Measurements from ENCODE around the gene FMNL2.

Gene FMNL2

DNA sequence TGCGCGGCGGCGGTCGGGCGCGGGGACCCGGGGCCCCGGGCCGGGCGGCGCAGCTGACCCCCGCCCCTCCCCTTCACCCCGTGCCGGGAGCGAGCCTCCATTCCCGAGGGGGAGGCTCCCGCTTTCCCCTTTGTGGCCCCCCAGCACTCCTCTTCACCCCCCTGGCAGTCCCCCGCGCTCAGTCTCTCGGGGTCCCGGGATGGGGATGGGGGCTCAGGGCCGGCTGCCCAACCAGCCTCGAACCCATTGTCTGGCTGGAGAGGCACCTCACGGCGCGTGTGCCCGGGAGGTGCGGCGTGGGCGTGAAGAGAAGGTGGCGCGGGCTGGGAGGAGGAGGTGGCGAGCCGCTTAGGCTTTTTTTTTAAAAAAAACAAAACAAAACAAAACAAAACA, 748 bp downstream of the FMNL2 start:
- Histone ChIP-seq H3K9me3 (ENCODE audit: severe bottlenecking) (no peaks in the 10 kb centered on the region), H3K36me3 (no peaks in the 10 kb centered on the region), H3K27me3 (ENCODE audit: insufficient read depth, low read depth, severe bottlenecking) (no peaks in the 10 kb centered on the region), H3K27ac (peak overlapping the region; percentile 74), H3K4me3 (ENCODE audit: low read depth, low read length) (peak overlapping the region; percentile 92)
- DNase-seq = no peak
- TF ChIP-seq, protein P1, sequence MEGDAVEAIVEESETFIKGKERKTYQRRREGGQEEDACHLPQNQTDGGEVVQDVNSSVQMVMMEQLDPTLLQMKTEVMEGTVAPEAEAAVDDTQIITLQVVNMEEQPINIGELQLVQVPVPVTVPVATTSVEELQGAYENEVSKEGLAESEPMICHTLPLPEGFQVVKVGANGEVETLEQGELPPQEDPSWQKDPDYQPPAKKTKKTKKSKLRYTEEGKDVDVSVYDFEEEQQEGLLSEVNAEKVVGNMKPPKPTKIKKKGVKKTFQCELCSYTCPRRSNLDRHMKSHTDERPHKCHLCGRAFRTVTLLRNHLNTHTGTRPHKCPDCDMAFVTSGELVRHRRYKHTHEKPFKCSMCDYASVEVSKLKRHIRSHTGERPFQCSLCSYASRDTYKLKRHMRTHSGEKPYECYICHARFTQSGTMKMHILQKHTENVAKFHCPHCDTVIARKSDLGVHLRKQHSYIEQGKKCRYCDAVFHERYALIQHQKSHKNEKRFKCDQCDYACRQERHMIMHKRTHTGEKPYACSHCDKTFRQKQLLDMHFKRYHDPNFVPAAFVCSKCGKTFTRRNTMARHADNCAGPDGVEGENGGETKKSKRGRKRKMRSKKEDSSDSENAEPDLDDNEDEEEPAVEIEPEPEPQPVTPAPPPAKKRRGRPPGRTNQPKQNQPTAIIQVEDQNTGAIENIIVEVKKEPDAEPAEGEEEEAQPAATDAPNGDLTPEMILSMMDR (IDR thresholded peaks at IDR 0.05; ENCODE audit: low read depth, low read length) = no peak

DNA sequence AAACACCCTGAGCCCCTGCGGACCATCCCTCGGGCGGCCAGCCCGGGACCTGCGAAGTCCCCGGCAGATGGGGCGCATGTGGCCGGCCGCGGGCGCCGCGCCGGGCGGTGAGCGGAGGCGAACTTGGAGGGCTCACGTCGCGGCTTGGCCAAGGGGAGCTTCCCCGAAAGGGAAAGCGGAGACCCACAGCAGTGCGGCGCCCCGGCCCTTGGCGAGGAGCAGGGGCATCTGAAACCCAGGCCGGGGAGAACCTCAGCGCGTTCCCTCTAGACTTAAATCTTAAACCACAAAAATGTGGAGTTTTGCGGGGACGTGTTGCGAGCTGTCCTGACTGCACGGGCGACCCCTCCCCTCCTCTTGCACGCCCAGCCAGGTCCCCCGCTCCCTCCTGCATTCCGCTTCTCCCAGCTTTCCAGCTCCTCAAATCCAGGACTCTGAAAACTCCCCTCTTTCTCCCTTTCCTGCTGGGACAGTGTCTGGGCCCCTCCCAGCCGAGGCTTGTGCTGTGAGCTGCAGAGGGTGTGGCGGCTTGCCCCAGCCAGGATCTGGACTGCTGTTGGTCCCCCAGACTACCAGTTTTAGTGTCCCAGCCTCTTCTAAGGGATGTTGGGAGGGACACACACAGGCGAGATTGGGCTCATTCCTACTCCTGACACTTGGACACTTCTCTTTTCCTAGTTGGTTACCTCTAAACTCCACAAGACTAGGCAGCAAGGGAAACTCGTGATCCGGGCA, 1.3 kb downstream of the FMNL2 start:
- H3K27me3 ChIP-seq (ENCODE audit: insufficient read depth, low read depth, severe bottlenecking) = no peaks in the 10 kb centered on the region
- DNase-seq = peak; percentile 28
- TF ChIP-seq, protein P1 (IDR thresholded peaks at IDR 0.05; ENCODE audit: low read depth, low read length) = no peak
- no peaks in the 10 kb centered on the region for H3K9me3 ChIP-seq (ENCODE audit: severe bottlenecking)
- peak overlapping the region; percentile 92 for H3K4me3 ChIP-seq (ENCODE audit: low read depth, low read length)
- H3K36me3 ChIP-seq = no peaks in the 10 kb centered on the region
- peak overlapping the region; percentile 74; the same call in 1 of the 2 replicates for H3K27ac ChIP-seq

DNA sequence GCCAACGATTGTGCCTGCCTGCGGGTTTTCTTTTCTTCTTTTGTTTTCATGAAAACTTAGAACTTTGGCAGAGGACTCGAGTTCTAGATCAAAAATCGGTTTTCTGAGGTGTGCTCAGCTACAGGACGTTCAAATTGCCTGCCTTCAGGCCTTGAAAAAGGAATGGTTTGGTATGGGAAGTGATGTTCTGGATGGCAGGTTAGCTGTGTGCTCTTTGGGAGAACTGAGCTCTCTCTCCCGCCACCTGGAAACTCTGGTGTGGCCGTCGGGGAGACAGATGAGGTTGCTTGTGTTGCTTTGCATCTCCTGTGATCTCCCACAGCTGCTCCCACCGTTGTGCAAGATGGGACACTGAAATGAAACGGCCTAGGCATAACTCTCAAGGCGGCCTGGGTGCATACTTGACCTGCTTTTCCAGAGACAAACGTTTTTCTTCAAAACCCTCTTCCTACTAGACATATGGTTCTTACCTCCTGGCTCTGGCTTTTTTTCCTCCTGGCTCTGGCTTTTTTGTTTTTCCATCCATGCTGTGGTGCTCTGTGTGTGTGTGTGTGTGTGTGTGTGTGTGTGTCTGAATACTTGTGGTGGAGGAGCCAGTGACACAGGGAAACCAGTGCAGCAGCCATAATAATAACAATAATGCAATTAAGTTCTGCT, 2.0 kb downstream of the FMNL2 start:
- TF ChIP-seq, protein P1 (IDR thresholded peaks at IDR 0.05; ENCODE audit: low read depth, low read length) = no peak
- H3K9me3 ChIP-seq (ENCODE audit: severe bottlenecking) = no peaks in the 10 kb centered on the region
- H3K4me3 ChIP-seq (ENCODE audit: low read depth, low read length) = peak overlapping the region; percentile 92
- peak; percentile 21 for DNase-seq
- H3K36me3 ChIP-seq = no peaks in the 10 kb centered on the region
- H3K27me3 ChIP-seq (ENCODE audit: insufficient read depth, low read depth, severe bottlenecking) = no peaks in the 10 kb centered on the region
- no peak overlapping the region for H3K27ac ChIP-seq

DNA sequence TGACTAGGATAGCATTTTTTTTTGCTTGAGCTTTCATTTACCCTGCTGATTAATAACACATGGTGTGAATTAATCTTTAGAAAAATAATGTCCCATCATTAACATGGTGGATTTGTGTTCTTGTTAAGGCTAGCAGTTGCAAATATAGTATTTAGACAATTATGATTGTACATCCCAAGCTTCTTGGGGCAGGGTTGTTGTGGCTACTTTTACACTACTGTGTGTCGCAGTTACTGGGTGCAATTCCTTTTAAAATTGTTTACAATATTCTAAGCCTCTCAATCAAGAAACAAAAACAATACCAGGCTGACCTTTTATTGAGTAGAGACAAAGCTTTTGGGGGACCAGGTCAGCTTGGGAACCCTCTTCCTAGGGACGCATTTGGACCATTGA, 2.5 kb downstream of the FMNL2 start:
- TF ChIP-seq, protein P1 (IDR thresholded peaks at IDR 0.05; ENCODE audit: low read depth, low read length) = no peak
- no peak overlapping the region for H3K27ac ChIP-seq
- H3K4me3 ChIP-seq (ENCODE audit: low read depth, low read length) = no peak overlapping the region
- no peaks in the 10 kb centered on the region for H3K36me3 ChIP-seq
- no peak for DNase-seq
- H3K9me3 ChIP-seq (ENCODE audit: severe bottlenecking) = no peaks in the 10 kb centered on the region
- H3K27me3 ChIP-seq (ENCODE audit: insufficient read depth, low read depth, severe bottlenecking) = no peaks in the 10 kb centered on the region

DNA sequence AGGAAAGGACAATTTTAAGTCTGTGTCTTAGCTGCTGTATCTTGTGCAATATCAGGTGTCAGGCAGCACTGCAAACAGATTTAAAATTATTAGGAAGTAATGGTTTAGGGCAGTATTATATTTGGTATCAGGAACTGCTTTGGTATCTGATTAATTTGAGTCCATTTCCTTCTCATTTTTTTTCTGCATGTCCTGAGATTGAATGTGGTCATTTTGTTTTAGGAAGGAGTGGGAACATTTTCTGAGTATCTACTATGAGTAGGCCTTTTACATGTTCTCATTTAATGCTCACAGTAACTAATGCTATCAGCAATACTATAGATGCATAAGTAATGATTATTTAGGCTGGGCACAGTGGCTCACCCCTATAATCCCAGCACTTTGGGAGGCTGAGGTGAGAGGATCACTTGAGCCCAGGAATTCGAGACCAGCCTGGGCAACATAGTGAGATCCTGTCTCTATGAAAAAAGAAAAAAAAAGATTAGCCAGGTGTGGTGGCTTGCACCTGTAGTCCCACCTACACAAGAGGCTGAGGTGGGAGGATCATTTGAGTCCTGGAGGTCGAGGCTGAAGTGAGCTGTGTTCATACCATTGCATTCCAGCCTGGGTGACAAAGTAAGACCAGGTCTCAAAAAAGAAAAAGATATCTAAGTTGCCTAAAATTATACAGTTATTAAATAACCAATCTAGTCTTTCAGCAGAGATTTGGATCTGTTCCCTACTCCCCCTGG, 4.7 kb downstream of the FMNL2 start:
- Histone ChIP-seq H3K9me3 (ENCODE audit: severe bottlenecking) (no peaks in the 10 kb centered on the region), H3K36me3 (peaks cover 10% of the 10 kb centered on the region), H3K27ac (no peak overlapping the region), H3K4me3 (ENCODE audit: low read depth, low read length) (no peak overlapping the region), H3K27me3 (ENCODE audit: insufficient read depth, low read depth, severe bottlenecking) (no peaks in the 10 kb centered on the region)
- TF ChIP-seq, protein P1 (IDR thresholded peaks at IDR 0.05; ENCODE audit: low read depth, low read length) = no peak
- no peak for DNase-seq
